GM12878 (cell line): ENCODE results near the gene PPFIA3. TPM values are rescaled to one million over a fixed set of nuclear protein-coding genes. Genes with fewer than 3 reads are reported as not detected.

Experiments used
- CBX5 ChIP-seq: sonication (generic); IDR thresholded peaks from 2 replicates; pipeline ENCODE4 v1.6.1; 2016; ENCODE audit warnings: low read depth, moderate library complexity, mild to moderate bottlenecking, inconsistent platforms
- CUX1 ChIP-seq: IDR thresholded peaks from 2 replicates; pipeline ENCODE4 v1.6.1; 2012; ENCODE audit warnings: improper control_type of control experiment, low read depth, low read length; ENCODE audit not compliant: insufficient replicate concordance
- DPF2 ChIP-seq: fragments of 450-650 bp; IDR thresholded peaks from 2 replicates; pipeline ENCODE4 v1.6.1; 2017; ENCODE audit warnings: mild to moderate bottlenecking
- GATAD2B ChIP-seq: fragments of 450-650 bp; conservative IDR thresholded peaks from 2 replicates; pipeline ENCODE4 v1.6.1; 2017; ENCODE audit warnings: low read depth, mild to moderate bottlenecking, moderate library complexity
- HDAC2 ChIP-seq: fragments of 200-600 bp; sonication (generic); IDR thresholded peaks from 2 replicates; pipeline ENCODE4 v1.6.1; 2017
- IRF5 ChIP-seq: fragments of 450-650 bp; IDR thresholded peaks from 2 replicates; pipeline ENCODE4 v1.6.1; 2017; ENCODE audit warnings: borderline replicate concordance
- REST ChIP-seq: IDR thresholded peaks from 2 replicates; pipeline ENCODE4 v1.6.1; 2012; ENCODE audit warnings: mild to moderate bottlenecking, low read depth, low read length
- SUZ12 ChIP-seq: fragments of 200-600 bp; sonication (generic); IDR thresholded peaks from one replicate; pipeline ENCODE4 v1.6.1; 2018; ENCODE audit warnings: antibody characterized with exemption, mild to moderate bottlenecking; ENCODE audit not compliant: unreplicated experiment
- YBX1 ChIP-seq: fragments of 450-650 bp; IDR thresholded peaks from 2 replicates; pipeline ENCODE4 v1.6.1; 2016; ENCODE audit warnings: antibody characterized with exemption
- ZNF24 ChIP-seq: fragments of 450-650 bp; IDR thresholded peaks from 2 replicates; pipeline ENCODE4 v1.6.1; 2017; ENCODE audit warnings: antibody characterized with exemption, mild to moderate bottlenecking
- ZNF687 ChIP-seq: fragments of 450-650 bp; IDR thresholded peaks from 2 replicates; pipeline ENCODE4 v1.6.1; 2017; ENCODE audit warnings: mild to moderate bottlenecking, moderate library complexity
- polyA plus RNA-seq, 11 experiments: library from polyadenylated mRNA; depleted of rRNA in 4 of 11; unstranded in 6 of 11; stranded (reverse) in 5 of 11; fragments of >200 nt; fragmentation: Nextera tagmentation in 4 of 11; fragmentation: Illumina TruSeq in 1 of 11; extraction: Ambion mirVana in 4 of 11; extraction: Trizol in 1 of 11; gene quantifications; 1 replicate in 1 of 11; 2 replicates in 10 of 11; pipeline versions ENCODE4 v1.2.1 to v1.2.3, GENCODE V29; 2011 to 2016; ENCODE audit warnings: inconsistent platforms in 2 of 11, missing spikeins in 2 of 11, low read depth in 1 of 11
- total RNA-seq, 4 experiments: library from RNA; depleted of rRNA in 3 of 4; stranded (reverse); fragments of >200 nt in 3 of 4; fragmentation: Illumina TruSeq in 1 of 4; extraction: Trizol in 1 of 4; gene quantifications; 2 replicates each; pipeline versions ENCODE4 v1.2.1 to v1.2.3, GENCODE V29; 2013 to 2021
- TF ChIP-seq, protein P1 (sequence below): fragments of 450-650 bp; IDR thresholded peaks from 2 replicates; pipeline ENCODE4 v1.6.1; 2016; ENCODE audit warnings: mild to moderate bottlenecking

The PPFIA3 gene
- total and polyA plus RNA-seq, 10 of the 15 experiments (the other 5 are each of a cell fraction or from before 2014, with no cell fraction given), result 0.11 to 1.7 (median 0.73) TPM; not detected in 3

DNA sequence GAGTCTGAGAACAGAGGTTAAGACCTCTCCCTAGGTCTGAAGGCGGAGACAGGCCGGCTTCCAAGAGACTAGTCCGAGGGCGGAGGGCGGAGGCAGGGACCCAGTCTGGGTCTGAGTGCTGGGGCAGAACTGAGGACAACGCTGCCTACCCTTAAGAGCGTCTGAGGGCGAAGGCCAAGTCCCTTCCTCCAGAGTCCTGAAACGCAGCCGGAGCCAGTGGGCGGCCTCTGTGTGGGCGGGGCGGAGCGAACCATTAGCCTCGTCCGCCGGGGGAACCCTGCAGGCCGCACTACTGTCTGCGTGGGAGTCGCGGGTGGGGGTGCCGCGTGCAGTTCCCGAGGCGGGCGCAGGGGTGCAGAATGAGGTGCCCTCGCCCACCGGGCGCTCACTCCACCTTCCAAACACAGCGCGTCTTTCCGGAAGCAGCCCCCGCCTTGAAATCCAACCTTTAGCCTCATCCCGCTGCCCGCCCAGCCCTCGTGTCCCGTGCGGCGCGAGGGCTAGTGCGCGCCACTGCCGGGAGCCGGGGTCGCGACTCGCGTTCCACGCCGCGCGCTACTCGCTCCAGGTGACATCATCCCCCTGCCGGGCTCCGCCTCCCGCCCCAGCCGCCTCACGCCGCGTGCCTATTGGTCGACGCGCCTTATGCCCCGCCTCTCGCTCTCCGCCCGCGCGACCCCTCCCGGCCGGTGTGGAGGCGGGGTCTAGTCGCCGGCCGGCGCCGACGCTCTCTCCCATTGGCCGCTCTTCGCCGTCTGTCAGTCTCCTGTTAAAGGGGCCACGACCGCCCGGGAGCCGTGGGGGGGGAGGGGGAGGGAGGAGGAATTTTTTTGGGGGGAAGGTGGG, 556 bp upstream of the PPFIA3 start, which contains the start of gene C19orf73 (continued):
- TF ChIP-seq CUX1 (no peak), ZNF24 (no peak), REST (no peak), SUZ12 (no peak), YBX1 (no peak), HDAC2 (no peak; the same call in 1 of the 2 replicates), GATAD2B (peak; percentile 99), IRF5 (no peak), DPF2 (peak; percentile 90; the same call in 1 of the 2 replicates), CBX5 (no peak), ZNF687 (peak; percentile 81; the same call in 1 of the 2 replicates)
- TF ChIP-seq, protein P1, sequence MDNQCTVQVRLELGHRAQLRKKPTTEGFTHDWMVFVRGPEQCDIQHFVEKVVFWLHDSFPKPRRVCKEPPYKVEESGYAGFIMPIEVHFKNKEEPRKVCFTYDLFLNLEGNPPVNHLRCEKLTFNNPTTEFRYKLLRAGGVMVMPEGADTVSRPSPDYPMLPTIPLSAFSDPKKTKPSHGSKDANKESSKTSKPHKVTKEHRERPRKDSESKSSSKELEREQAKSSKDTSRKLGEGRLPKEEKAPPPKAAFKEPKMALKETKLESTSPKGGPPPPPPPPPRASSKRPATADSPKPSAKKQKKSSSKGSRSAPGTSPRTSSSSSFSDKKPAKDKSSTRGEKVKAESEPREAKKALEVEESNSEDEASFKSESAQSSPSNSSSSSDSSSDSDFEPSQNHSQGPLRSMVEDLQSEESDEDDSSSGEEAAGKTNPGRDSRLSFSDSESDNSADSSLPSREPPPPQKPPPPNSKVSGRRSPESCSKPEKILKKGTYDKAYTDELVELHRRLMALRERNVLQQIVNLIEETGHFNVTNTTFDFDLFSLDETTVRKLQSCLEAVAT, result peak; percentile 73; the same call in 1 of the 2 replicates
